SH-SY5Y (cell line): Measurements from ENCODE around the gene NOP14.

Experiments
- GATA2 ChIP-seq: IDR thresholded peaks from 2 replicates; pipeline ENCODE4 v1.6.1; 2011; ENCODE audit warnings: mild to moderate bottlenecking, low read depth, low read length
- GATA3 ChIP-seq: IDR thresholded peaks from 2 replicates; pipeline ENCODE4 v1.6.1; 2011; ENCODE audit warnings: low read depth, mild to moderate bottlenecking, low read length, moderate library complexity

Gene NOP14

DNA sequence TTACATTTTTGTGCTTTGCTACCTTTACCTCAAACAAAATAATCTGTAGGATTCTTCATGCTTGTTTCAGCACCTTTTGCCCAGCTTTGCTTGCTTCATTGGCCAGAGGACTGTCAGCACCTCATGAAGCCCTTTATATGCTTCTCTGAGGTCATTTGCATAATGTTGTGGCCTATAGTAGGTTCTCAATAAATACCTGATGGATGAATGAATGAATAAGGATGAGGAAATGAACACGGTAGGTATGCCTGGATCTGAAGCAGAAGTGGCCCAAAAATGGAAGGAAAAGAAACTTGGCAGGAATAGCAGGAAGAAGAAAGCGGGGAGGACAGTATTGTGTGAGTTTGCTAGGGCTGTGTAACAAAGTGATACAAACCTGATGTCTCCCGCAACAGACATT is 8.1 kb upstream of the NOP14 start:
- no peak for TF ChIP-seq GATA2
- no peak for TF ChIP-seq GATA3

DNA sequence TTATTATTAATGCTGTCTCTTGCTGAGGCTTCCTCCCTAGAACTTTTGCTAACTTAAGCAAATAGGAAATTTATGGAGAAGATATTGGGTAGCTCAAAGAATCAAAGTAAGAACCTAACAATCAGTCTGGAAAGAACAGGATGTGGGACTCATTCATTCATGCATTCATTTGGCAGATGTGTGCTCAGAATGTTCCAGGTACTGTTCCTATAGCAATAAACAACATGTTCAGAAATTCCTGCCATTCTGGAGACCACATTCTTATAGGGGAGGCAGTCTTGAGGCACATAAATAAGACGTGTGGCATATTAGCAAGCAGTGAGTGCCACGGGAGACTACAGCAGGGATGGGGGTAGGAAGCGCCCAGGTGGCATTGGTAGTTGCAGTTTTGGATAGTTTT is 5.2 kb upstream of the NOP14 start:
- TF ChIP-seq GATA2 (no peak), GATA3 (no peak)

DNA sequence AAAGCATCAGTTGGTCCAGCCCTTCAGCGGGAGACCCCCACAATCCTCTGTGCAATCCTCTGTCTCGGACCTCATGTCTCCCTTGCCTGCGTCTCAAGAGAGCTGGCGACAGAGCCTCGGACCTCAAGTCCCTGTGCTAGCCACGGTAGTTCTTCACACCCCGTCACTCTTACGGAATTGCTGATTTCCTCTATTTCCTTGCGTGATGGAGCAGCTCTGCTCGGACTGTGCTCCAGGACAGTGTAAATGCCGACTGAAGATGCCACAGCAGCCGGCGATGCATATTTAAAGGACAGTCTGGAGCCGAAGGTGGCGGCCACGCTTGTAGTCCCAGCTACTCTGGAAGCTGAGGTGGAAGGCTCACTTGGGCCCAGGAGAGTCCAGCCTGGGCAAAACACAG is 2.1 kb upstream of the NOP14 start:
- no peak for TF ChIP-seq GATA2
- TF ChIP-seq GATA3 = no peak

DNA sequence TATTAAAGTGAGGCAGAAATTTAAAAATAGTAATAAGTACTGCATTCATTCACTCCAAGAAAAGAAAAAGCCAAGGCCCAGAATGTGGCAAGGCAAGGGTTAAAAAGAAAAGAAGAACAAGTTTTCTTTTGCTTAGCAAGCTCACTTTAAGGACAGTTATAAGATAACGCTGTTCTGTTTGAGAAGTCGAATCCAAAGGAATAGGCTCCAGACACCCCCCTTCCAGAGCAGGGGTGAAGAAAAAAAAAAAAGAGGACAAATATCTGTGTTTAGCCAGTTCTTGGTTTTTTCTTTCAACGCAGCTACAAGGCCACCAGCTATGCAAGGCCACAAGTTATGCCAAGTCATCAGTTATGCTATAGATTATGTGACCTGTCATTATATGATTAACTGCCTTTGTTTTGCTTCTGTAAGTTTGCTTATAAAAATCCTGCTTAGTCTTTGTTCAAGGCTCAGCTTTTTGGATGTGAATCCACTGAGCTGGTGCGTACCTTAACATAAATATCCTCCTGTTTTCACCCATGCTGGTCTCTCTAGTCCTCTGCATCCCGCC is 1.6 kb upstream of the NOP14 start:
- TF ChIP-seq GATA3 = no peak
- TF ChIP-seq GATA2 = no peak

- TF ChIP-seq GATA3 (no peak), GATA2 (no peak)
Observed at GRCh38 chr4:2963966-2964471, 813 bp upstream of the NOP14 start.

GRCh38 chr4:2962614-2963174 is 512 bp downstream of the NOP14 start:
- no peak for TF ChIP-seq GATA2
- TF ChIP-seq GATA3 = no peak

DNA sequence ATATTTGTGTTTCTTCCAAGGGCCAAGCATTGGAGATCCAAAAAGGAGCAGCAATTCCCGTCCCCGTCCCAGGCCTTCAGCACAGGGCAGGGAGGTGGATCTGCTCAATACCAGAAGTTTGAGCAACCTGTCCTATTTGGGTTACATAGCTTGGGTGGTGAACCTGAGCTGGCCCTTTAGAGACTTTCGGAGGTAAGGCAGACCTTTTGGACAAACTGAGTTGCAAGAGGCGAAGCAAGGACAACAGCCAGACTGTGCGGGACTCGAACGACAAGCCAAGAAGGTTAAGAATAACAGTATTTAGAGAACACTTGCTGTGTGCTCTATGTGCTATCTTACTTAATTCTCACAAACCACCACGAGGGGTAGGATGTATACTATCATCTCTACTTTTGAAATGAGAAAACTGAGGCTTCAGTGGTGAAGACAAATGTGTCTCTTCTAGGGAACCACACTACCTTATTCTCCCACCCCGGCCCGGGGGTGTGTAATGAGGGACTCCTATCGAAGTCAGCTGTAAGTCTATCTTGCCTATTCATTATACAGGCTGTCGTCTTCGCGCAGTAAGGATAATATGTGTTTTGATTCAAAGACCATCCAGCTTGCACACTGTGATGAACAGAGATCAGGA is 1.3 kb downstream of the NOP14 start:
- TF ChIP-seq GATA3 (no peak), GATA2 (no peak)

GRCh38 chr4:2961421-2961810 is 1.8 kb downstream of the NOP14 start:
- no peak for TF ChIP-seq GATA3
- TF ChIP-seq GATA2 = no peak

DNA sequence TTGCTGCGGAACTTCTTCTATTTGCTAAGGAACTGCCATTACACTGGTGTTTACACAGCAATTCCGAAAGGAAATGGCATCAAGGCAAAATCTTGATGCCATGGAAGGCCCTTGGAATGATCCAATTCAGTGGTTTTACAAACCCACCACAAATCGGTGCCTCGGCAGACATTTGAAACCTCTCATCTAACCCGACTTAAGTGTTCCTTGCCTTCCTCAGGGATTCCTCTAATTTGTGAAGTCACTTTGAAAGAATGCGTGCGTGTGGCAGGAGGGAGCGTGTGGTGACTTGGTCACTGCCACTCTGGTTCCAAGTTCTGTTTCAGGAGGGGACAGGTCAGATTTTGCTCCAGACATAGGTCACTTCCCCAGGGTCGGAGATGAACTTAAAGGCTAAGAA is 4.8 kb downstream of the NOP14 start:
- TF ChIP-seq GATA3 (no peak), GATA2 (no peak)

GRCh38 chr4:2954358-2955185 is 8.6 kb downstream of the NOP14 start:
- TF ChIP-seq GATA3 (no peak), GATA2 (no peak)

GRCh38 chr4:2953496-2953895 is 9.7 kb downstream of the NOP14 start:
- TF ChIP-seq GATA3 = no peak
- TF ChIP-seq GATA2 = no peak

DNA sequence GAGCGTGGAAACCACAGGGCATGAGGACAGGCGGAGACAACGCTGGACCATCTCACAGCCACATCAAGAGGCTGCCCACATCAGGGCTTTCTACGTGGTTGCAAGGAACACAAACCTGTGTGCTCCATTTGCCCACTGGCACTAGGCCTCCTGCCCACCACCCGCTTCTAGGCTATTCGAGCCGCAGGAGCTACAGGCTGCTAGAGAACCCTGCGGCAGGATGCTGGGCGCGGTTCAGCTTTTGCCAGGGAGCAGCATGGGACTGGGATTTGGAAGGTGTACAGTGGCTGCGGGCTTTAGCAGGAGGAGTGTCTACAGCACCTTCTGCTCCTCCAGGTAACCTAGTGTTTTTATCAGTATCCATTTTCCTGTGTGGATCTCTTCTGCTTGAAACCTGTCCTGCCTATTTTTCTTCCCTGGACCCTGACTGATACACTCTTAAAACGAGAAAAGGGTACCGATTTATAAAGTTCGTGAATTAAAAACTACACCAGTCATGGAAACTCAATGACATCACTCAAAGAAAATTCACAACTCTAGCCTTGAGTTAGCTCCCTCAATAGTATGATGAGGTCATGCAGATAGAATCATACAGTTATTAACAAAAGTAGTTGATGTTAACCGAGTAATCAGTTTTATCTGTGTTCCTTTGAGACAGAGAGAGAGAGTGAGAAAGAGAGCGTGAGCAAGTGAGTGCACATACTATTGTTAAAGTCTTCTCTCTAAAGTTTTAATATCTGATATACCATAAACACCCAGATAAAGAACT is 12.8 kb downstream of the NOP14 start:
- TF ChIP-seq GATA2 (no peak), GATA3 (no peak)

DNA sequence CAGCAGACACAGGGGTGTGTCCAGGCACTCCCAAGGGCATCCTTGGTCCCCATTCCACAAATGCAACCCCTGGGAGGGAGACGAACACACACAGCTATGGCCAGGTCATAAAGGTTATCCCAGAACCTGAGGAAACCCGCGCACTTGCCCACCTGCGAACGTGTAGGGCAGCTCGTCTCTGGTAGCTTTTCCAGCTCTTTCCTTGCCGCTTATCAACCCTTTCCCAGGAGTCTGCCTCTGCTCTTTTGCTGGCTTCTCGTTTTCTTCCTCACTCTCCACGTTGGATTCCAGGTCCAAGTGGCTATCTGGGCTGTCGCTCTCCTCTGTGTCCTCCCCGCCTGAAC is 13.5 kb downstream of the NOP14 start:
- TF ChIP-seq GATA3 = no peak
- TF ChIP-seq GATA2 = no peak
